IMR-90 (cell line): ENCODE results near the gene AGBL5.

Source experiments
- CHD1 ChIP-seq: IDR thresholded peaks from 2 replicates; pipeline ENCODE4 v1.6.1; 2012; ENCODE audit warnings: low read depth, low read length, improper control_type of control experiment
- CTCF ChIP-seq: conservative IDR thresholded peaks from 2 replicates; pipeline ENCODE4 v1.5.1; 2012; ENCODE audit warnings: mild to moderate bottlenecking, low read depth, low read length, improper control_type of control experiment
- ELK1 ChIP-seq: fragments of 150-350 bp; IDR thresholded peaks from 2 replicates; pipeline ENCODE4 v1.6.1; 2016; ENCODE audit warnings: low read depth, mild to moderate bottlenecking, low read length, moderate library complexity, borderline replicate concordance
- FOS ChIP-seq: fragments of 150-350 bp; IDR thresholded peaks from 2 replicates; pipeline ENCODE4 v1.6.1; 2016; ENCODE audit warnings: low read depth, low read length
- MAFK ChIP-seq: IDR thresholded peaks from 2 replicates; pipeline ENCODE4 v1.6.1; 2012; ENCODE audit warnings: low read depth, low read length, improper control_type of control experiment
- MAZ ChIP-seq: IDR thresholded peaks from 2 replicates; pipeline ENCODE4 v1.6.1; 2012; ENCODE audit warnings: low read depth, mild to moderate bottlenecking, low read length, improper control_type of control experiment, moderate library complexity, borderline replicate concordance
- POLR2A ChIP-seq: IDR thresholded peaks from 2 replicates; pipeline ENCODE4 v1.6.1; 2012; ENCODE audit warnings: mild to moderate bottlenecking, low read depth, low read length
- RAD21 ChIP-seq: IDR thresholded peaks from 2 replicates; pipeline ENCODE4 v1.6.1; 2012; ENCODE audit warnings: low read length, improper control_type of control experiment
- SMC3 ChIP-seq: fragments of 150-350 bp; IDR thresholded peaks from 2 replicates; pipeline ENCODE4 v1.6.1; 2016; ENCODE audit warnings: low read depth, mild to moderate bottlenecking, antibody characterized with exemption, low read length, moderate library complexity

- TF ChIP-seq POLR2A (no peak), CTCF (no peak), ELK1 (no peak), FOS (no peak), MAZ (no peak), CHD1 (no peak), SMC3 (no peak), RAD21 (no peak), MAFK (no peak)
Observed at GRCh38 chr2:27073782-27074181, 22.3 kb downstream of the AGBL5 start.
